Neutrophil (primary cell): ENCODE data around the gene MYO3A.

Experiments
- H3K27ac ChIP-seq: fragments of 200-600 bp; sonication (generic); 2 replicates; pipeline ENCODE4 v1.5.1; 2016; ENCODE audit warnings: mild to moderate bottlenecking, moderate library complexity
- H3K27me3 ChIP-seq: fragments of 200-600 bp; sonication (generic); 2 replicates; pipeline ENCODE4 v1.6.0; 2016; ENCODE audit warnings: mild to moderate bottlenecking
- H3K36me3 ChIP-seq: fragments of 200-600 bp; sonication (generic); 2 replicates; pipeline ENCODE4 v1.5.1; 2017
- H3K4me1 ChIP-seq, 2 experiments: fragments of 200-600 bp in 1 of 2; sonication (generic) in 1 of 2; 1 replicate in 1 of 2; 2 replicates in 1 of 2; pipeline versions ENCODE4 v1.5.1 to v1.6.1; 2013 to 2016; ENCODE audit warnings: low read depth in 1 of 2, low read length in 1 of 2, mild to moderate bottlenecking in 1 of 2, moderate library complexity in 1 of 2; ENCODE audit not compliant: control insufficient read depth in 1 of 2, insufficient read depth in 1 of 2
- H3K4me3 ChIP-seq, 2 experiments: fragments of 200-600 bp in 1 of 2; sonication (generic) in 1 of 2; 1 replicate in 1 of 2; 2 replicates in 1 of 2; pipeline ENCODE4 v1.5.1; 2013 to 2016; ENCODE audit warnings: low read depth in 1 of 2, low read length in 1 of 2, mild to moderate bottlenecking in 1 of 2, moderate library complexity in 1 of 2
- H3K9me3 ChIP-seq: fragments of 200-600 bp; sonication (generic); 2 replicates; pipeline ENCODE4 v1.5.1; 2016
- TF ChIP-seq, protein P1 (sequence below): fragments of 200-600 bp; sonication (generic); IDR thresholded peaks from 2 replicates; pipeline ENCODE4 v1.5.1; 2016; ENCODE audit warnings: antibody characterized with exemption

MYO3A gene

GRCh38 chr10:26238378-26238777 lies 304.3 kb downstream of the MYO3A start:
- no peaks in the 10 kb centered on the region for H3K4me1 ChIP-seq
- H3K4me3 ChIP-seq: no peak overlapping the region
- no peaks in the 10 kb centered on the region for H3K9me3 ChIP-seq
- H3K36me3 ChIP-seq: no peaks in the 10 kb centered on the region
- TF ChIP-seq, protein P1, sequence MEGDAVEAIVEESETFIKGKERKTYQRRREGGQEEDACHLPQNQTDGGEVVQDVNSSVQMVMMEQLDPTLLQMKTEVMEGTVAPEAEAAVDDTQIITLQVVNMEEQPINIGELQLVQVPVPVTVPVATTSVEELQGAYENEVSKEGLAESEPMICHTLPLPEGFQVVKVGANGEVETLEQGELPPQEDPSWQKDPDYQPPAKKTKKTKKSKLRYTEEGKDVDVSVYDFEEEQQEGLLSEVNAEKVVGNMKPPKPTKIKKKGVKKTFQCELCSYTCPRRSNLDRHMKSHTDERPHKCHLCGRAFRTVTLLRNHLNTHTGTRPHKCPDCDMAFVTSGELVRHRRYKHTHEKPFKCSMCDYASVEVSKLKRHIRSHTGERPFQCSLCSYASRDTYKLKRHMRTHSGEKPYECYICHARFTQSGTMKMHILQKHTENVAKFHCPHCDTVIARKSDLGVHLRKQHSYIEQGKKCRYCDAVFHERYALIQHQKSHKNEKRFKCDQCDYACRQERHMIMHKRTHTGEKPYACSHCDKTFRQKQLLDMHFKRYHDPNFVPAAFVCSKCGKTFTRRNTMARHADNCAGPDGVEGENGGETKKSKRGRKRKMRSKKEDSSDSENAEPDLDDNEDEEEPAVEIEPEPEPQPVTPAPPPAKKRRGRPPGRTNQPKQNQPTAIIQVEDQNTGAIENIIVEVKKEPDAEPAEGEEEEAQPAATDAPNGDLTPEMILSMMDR: no peak
- no peak overlapping the region for H3K27ac ChIP-seq
- H3K27me3 ChIP-seq: peaks cover 47% of the 10 kb centered on the region

DNA sequence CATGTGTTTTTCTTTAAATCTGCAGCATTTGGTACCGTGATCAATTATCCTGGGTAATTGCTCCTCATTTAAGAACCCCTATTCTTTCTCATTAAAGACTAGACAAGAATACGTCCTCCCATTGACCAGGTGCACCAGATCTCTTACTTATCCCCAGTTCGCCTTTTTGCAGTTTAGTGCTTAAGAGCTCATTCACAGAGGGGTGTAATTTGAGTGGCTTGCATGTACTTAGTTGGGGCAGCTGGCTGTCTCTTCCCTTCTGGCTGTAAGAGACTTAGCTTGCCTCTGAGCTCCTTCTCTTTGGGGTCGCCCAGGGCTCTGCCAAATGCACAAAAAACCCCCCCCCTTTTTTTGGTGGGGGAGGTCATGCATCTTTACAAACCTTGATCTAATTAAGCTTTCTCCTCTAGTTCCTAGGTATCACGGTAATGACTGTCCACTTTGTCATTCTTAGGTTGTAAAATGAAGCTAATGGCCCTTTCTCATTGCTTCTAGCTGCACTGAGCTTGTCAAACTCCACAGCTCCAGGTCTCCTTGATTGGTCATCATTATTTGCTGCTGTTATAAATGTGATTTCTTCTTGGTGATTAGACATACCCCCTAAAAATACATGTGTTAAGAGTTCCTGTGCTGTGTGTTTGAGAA lies 308.8 kb downstream of the MYO3A start:
- TF ChIP-seq, protein P1: no peak
- no peaks in the 10 kb centered on the region for H3K36me3 ChIP-seq
- H3K27ac ChIP-seq: no peak overlapping the region
- H3K4me1 ChIP-seq: no peaks in the 10 kb centered on the region
- H3K9me3 ChIP-seq: no peaks in the 10 kb centered on the region
- H3K27me3 ChIP-seq: peaks cover 53% of the 10 kb centered on the region
- no peak overlapping the region for H3K4me3 ChIP-seq

DNA sequence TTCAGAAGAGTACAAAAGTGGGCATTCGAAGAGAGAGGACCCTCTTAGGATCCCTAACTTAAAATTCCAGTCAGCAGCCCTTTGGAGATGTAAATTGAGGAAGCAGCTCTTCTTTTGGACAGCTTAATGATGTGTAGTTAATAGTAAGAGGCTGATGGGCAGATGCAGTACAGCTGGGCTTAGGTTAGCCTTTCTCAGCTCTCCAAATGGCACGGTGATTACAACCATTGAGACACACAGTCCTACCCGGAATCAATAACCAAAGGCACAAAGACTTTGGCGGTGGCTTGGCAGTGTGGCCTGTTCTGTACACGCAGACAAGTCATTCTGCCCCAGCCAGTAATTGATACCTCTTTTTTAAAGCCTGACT lies 309.3 kb downstream of the MYO3A start:
- Histone ChIP-seq H3K27me3 (peaks cover 48% of the 10 kb centered on the region), H3K36me3 (no peaks in the 10 kb centered on the region), H3K4me1 (no peaks in the 10 kb centered on the region), H3K4me3 (no peak overlapping the region), H3K27ac (no peak overlapping the region), H3K9me3 (no peaks in the 10 kb centered on the region)
- TF ChIP-seq, protein P1: no peak

DNA sequence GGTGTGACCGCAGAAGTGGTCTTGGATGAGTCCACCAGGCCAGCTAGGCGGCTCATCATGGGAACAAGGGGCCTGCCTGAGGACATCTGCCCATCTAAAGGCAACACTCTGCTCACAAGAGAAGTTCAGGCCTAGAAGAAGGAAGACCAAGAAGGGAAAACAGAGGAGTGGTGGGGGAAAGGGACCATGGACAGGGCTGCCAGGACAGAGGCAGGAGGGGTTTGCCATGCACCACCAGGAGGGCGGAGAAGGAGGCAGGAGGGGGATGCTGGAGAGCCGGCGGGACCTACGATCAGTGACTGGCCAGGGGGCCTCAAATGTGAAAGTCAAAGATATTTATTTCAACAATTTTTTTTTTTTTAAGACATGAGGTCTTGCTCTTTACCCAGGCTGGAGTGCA lies 315.7 kb downstream of the MYO3A start:
- TF ChIP-seq, protein P1: no peak
- no peaks in the 10 kb centered on the region for H3K36me3 ChIP-seq
- H3K4me1 ChIP-seq: no peaks in the 10 kb centered on the region
- no peak overlapping the region for H3K4me3 ChIP-seq
- no peak overlapping the region for H3K27ac ChIP-seq
- peaks cover 14% of the 10 kb centered on the region for H3K27me3 ChIP-seq
- no peaks in the 10 kb centered on the region for H3K9me3 ChIP-seq

GRCh38 chr10:26251925-26252324 lies 317.9 kb downstream of the MYO3A start:
- Histone ChIP-seq H3K4me3 (no peak overlapping the region), H3K36me3 (no peaks in the 10 kb centered on the region), H3K27ac (no peak overlapping the region), H3K9me3 (no peaks in the 10 kb centered on the region), H3K4me1 (no peaks in the 10 kb centered on the region), H3K27me3 (peaks cover 10% of the 10 kb centered on the region)
- TF ChIP-seq, protein P1: no peak
